T-cell (primary cell): Measurements from ENCODE around the gene WNK1. TPM values are rescaled to one million over a fixed set of nuclear protein-coding genes. Genes with fewer than 3 reads are reported as not detected.
"Not testable (repeated sequence)": the region's sequence is repeated elsewhere in the genome, so short reads cannot be mapped to it uniquely, and the experiment has no call there.

Experiments
- ATAC-seq, 4 experiments: fragments of 200-7000 bp in 3 of 4; fragments of 150-1000 bp in 1 of 4; cut with Tn5 transposase; replicated peaks in 1 of 4; 1 replicate in 3 of 4; 2 replicates in 1 of 4; pipeline ENCODE4 v1.10.0; 2021; ENCODE audit warnings: moderate library complexity in 3 of 4, mild to moderate bottlenecking in 2 of 4, moderate number of reproducible peaks in 1 of 4
- CTCF ChIA-PET, 2 donors: fragments of 300-600 bp; sonication (Branson Sonifier 250); formaldehyde crosslinking; loops; one replicate each; lab custom pipeline; 2022; ENCODE audit warnings: antibody characterized with exemption in 2 of 2; lab: Charles Lee
- POLR2A ChIA-PET, 2 donors: fragments of 300-600 bp; sonication (Branson Sonifier 250); formaldehyde crosslinking; loops; one replicate each; lab custom pipeline; 2022; ENCODE audit warnings: antibody characterized with exemption in 2 of 2; lab: Charles Lee
- DNase-seq, 35 experiments: peaks; one replicate each; pipeline versions ENCODE4 v3.0.0 to v3.0.0-alpha.2; 2013 to 2023
- H3K27ac ChIP-seq: one replicate; pipeline ENCODE4 v1.5.1; 2013; ENCODE audit warnings: low read length
- H3K27me3 ChIP-seq, 2 experiments: replicated peaks in 1 of 2; 1 replicate in 1 of 2; 2 replicates in 1 of 2; pipeline versions ENCODE4 v1.6.1 to v1.7.0; 2013; ENCODE audit warnings: low read length in 1 of 2, mixed read lengths in 1 of 2; ENCODE audit not compliant: control insufficient read depth in 2 of 2, insufficient read depth in 2 of 2; ENCODE audit errors: extremely low read depth in 1 of 2
- H3K36me3 ChIP-seq, 2 donors: 1 replicate in 1 of 2; 2 replicates in 1 of 2; pipeline versions ENCODE4 v1.6.1 to v1.7.0; 2013; ENCODE audit warnings: low read length in 1 of 2; ENCODE audit not compliant: control insufficient read depth in 2 of 2, insufficient read depth in 1 of 2; ENCODE audit errors: extremely low read depth in 1 of 2
- H3K4me1 ChIP-seq, 2 experiments: 1 replicate in 1 of 2; 2 replicates in 1 of 2; pipeline versions ENCODE4 v1.6.1 to v1.7.0; 2013; ENCODE audit warnings: low read length in 2 of 2, mixed read lengths in 1 of 2; ENCODE audit not compliant: insufficient read depth in 2 of 2, control insufficient read depth in 1 of 2; ENCODE audit errors: extremely low read depth in 1 of 2
- H3K4me3 ChIP-seq, 2 donors: 1 replicate in 1 of 2; 2 replicates in 1 of 2; pipeline versions ENCODE4 v1.5.1 to v1.7.0; 2013; ENCODE audit warnings: mild to moderate bottlenecking in 2 of 2, low read length in 1 of 2, moderate library complexity in 1 of 2; ENCODE audit not compliant: control insufficient read depth in 1 of 2; ENCODE audit errors: extremely low read depth in 1 of 2
- H3K9me3 ChIP-seq: 2 replicates; pipeline ENCODE4 v1.7.0; 2013
- H3K27ac Mint-ChIP-seq, 2 donors: one replicate each; pipeline ENCODE4 v1.8.0; 2020 to 2021; ENCODE audit warnings: mild to moderate bottlenecking in 2 of 2, mixed read lengths in 2 of 2
- H3K27me3 Mint-ChIP-seq, 2 donors: one replicate each; pipeline ENCODE4 v1.8.0; 2021 to 2022; ENCODE audit warnings: mixed read lengths in 2 of 2
- H3K36me3 Mint-ChIP-seq: one replicate; pipeline ENCODE4 v1.8.0; 2021; ENCODE audit warnings: mixed read lengths
- H3K4me1 Mint-ChIP-seq, 3 donors: one replicate each; pipeline ENCODE4 v1.8.0; 2020 to 2022; ENCODE audit warnings: mixed read lengths in 3 of 3, mild to moderate bottlenecking in 1 of 3
- H3K4me3 Mint-ChIP-seq, 3 donors: one replicate each; pipeline ENCODE4 v1.8.0; 2020 to 2022; ENCODE audit warnings: mild to moderate bottlenecking in 3 of 3, mixed read lengths in 3 of 3, moderate library complexity in 3 of 3
- H3K9me3 Mint-ChIP-seq, 3 donors: one replicate each; pipeline ENCODE4 v1.8.0; 2020 to 2022; ENCODE audit warnings: mixed read lengths in 3 of 3
- WGBS: methylation state at CpG from one replicate; pipeline ENCODE4 v1.1.5; 2013; ENCODE audit warnings: missing lambda C conversion rate; ENCODE audit not compliant: insufficient coverage; 5-methylcytosine and 5-hydroxymethylcytosine counted together
- total RNA-seq, 35 experiments: library from RNA in 6 of 35; stranded (reverse) in 6 of 35; fragments of 120-200 nt in 1 of 35; gene quantifications; one replicate each; pipeline versions ENCODE4 v1.2.1 to v1.2.4 and lab custom pipeline; 2013 to 2026

WNK1 gene
- total RNA-seq, 5 donors from 2014 or later (not counting 1 experiment from before 2014, with no cell fraction given): 168 to 287 (median 179) TPM

GRCh38 chr12:843609-844008 lies 91.2 kb downstream of the WNK1 start:
- ATAC-seq (no peak), DNase-seq (no peak)
- no peak overlapping the region for H3K4me3 ChIP-seq
- H3K4me1 Mint-ChIP-seq: peaks cover 63 to 68% (median 63%) of the 10 kb centered on the region in 3 donors
- no peaks in the 10 kb centered on the region for H3K9me3 ChIP-seq
- CTCF ChIA-PET: interaction anchor here (0.5 to 1.2 kb wide), 3 partner anchors 10 to 140 kb away, joined by 3 to 7 read pairs (median 4); no protein-coding TSS in a partner anchor
- peaks cover 42% of the 10 kb centered on the region for H3K36me3 Mint-ChIP-seq
- H3K36me3 ChIP-seq: peaks cover 4 to 13% of the 10 kb centered on the region in 2 donors
- no peaks in the 10 kb centered on the region for H3K27me3 Mint-ChIP-seq
- H3K9me3 Mint-ChIP-seq: no peaks in the 10 kb centered on the region
- H3K27me3 ChIP-seq: no peaks in the 10 kb centered on the region
- H3K27ac Mint-ChIP-seq: no peak overlapping the region
- no peak overlapping the region for H3K4me3 Mint-ChIP-seq
- H3K27ac ChIP-seq: no peak overlapping the region
- POLR2A ChIA-PET: no interaction called here
- peaks cover 0 to 4% of the 10 kb centered on the region in 2 experiments for H3K4me1 ChIP-seq

GRCh38 chr12:846421-846820 lies 94.0 kb downstream of the WNK1 start:
- Histone ChIP-seq H3K4me3 (no peak overlapping the region), H3K9me3 (no peaks in the 10 kb centered on the region), H3K27me3 (no peaks in the 10 kb centered on the region), H3K4me1 (peaks cover 2 to 7% of the 10 kb centered on the region in 2 experiments), H3K27ac (no peak overlapping the region), H3K36me3 (peaks cover 4 to 10% of the 10 kb centered on the region in 2 donors)
- Mint-ChIP-seq H3K4me3 (no peak overlapping the region), H3K27me3 (no peaks in the 10 kb centered on the region), H3K9me3 (peaks cover 0 to 7% (median 0%) of the 10 kb centered on the region in 3 donors), H3K36me3 (peaks cover 35% of the 10 kb centered on the region), H3K4me1 (peaks cover 54 to 67% (median 64%) of the 10 kb centered on the region in 3 donors), H3K27ac (peak overlapping the region in 1 of 2 donors; percentile 0)
- 100% methylated on average over 1 of the region's 2 CpGs for WGBS
- CTCF ChIA-PET: interaction anchor here in 1 of 2 donors (0.6 to 1.3 kb wide), 2 partner anchors 12 to 171 kb away, joined by 3 to 4 read pairs; no protein-coding TSS in a partner anchor
- ATAC-seq (no peak), DNase-seq (no peak)
- POLR2A ChIA-PET: no interaction called here

GRCh38 chr12:848173-848865 lies 95.9 kb downstream of the WNK1 start:
- ATAC-seq (no peak), DNase-seq (no peak)
- Mint-ChIP-seq H3K36me3 (peaks cover 30% of the 10 kb centered on the region), H3K27me3 (no peaks in the 10 kb centered on the region), H3K9me3 (peaks cover 0 to 7% (median 0%) of the 10 kb centered on the region in 3 donors), H3K4me3 (no peak overlapping the region), H3K27ac (peak overlapping the region; percentile 30 to 42), H3K4me1 (peaks cover 43 to 67% (median 66%) of the 10 kb centered on the region in 3 donors)
- CTCF ChIA-PET: interaction anchor here (0.7 to 0.8 kb wide), 3 partner anchors 10 to 229 kb away, joined by 3 to 9 read pairs (median 6); no protein-coding TSS in a partner anchor
- POLR2A ChIA-PET: no interaction called here
- no peaks in the 10 kb centered on the region for H3K9me3 ChIP-seq
- no peak overlapping the region for H3K4me3 ChIP-seq
- H3K4me1 ChIP-seq: peaks cover 2 to 7% of the 10 kb centered on the region in 2 experiments
- 31% methylated on average over 2 of the region's 2 CpGs for WGBS
- H3K27me3 ChIP-seq: no peaks in the 10 kb centered on the region
- peaks cover 3 to 4% of the 10 kb centered on the region in 2 donors for H3K36me3 ChIP-seq
- peak overlapping the region; percentile 12 for H3K27ac ChIP-seq

- peaks cover 0 to 7% (median 0%) of the 10 kb centered on the region in 3 donors for H3K9me3 Mint-ChIP-seq
- Histone ChIP-seq H3K27ac (peak overlapping the region; percentile 12), H3K36me3 (peaks cover 3 to 4% of the 10 kb centered on the region in 2 donors), H3K27me3 (no peaks in the 10 kb centered on the region), H3K4me3 (no peak overlapping the region), H3K4me1 (peaks cover 2 to 10% of the 10 kb centered on the region in 2 experiments), H3K9me3 (no peaks in the 10 kb centered on the region)
- DNase-seq (no peak), ATAC-seq (peak in 1 of 4 experiments; percentile 17)
- H3K27ac Mint-ChIP-seq: peak overlapping the region; percentile 42 to 66
- peaks cover 43 to 67% (median 66%) of the 10 kb centered on the region in 3 donors for H3K4me1 Mint-ChIP-seq
- ChIA-PET POLR2A (interaction anchor here in 1 of 2 donors (0.5 kb wide), 1 partner anchor 9 kb away, joined by 7 read pairs; no protein-coding TSS in a partner anchor), CTCF (interaction anchor here in 1 of 2 donors (0.8 kb wide), 1 partner anchor 10 kb away, joined by 3 read pairs; no protein-coding TSS in a partner anchor)
- WGBS: no CpG with 5 or more reads among the region's 2 CpGs
- H3K36me3 Mint-ChIP-seq: peaks cover 30% of the 10 kb centered on the region
- no peaks in the 10 kb centered on the region for H3K27me3 Mint-ChIP-seq
- no peak overlapping the region for H3K4me3 Mint-ChIP-seq
Observed at GRCh38 chr12:848882-849527, 96.6 kb downstream of the WNK1 start.

GRCh38 chr12:849733-850437 lies 97.5 kb downstream of the WNK1 start:
- H3K9me3 ChIP-seq, H3K36me3 ChIP-seq, ATAC-seq, H3K4me3 ChIP-seq, H3K9me3 Mint-ChIP-seq, CTCF ChIA-PET, H3K4me3 Mint-ChIP-seq, H3K27me3 ChIP-seq, H3K27ac Mint-ChIP-seq, H3K27me3 Mint-ChIP-seq, DNase-seq, POLR2A ChIA-PET, H3K27ac ChIP-seq: not testable (repeated sequence)
- Mint-ChIP-seq H3K36me3 (peaks cover 30% of the 10 kb centered on the region), H3K4me1 (peaks cover 43 to 65% (median 60%) of the 10 kb centered on the region in 3 donors)
- peaks cover 2 to 10% of the 10 kb centered on the region in 2 experiments for H3K4me1 ChIP-seq
- no CpG with 5 or more reads among the region's 4 CpGs for WGBS

GRCh38 chr12:851343-851742 lies 99.0 kb downstream of the WNK1 start:
- Mint-ChIP-seq H3K36me3 (peaks cover 23% of the 10 kb centered on the region), H3K4me1 (peaks cover 39 to 57% (median 56%) of the 10 kb centered on the region in 3 donors), H3K27ac (peak overlapping the region; percentile 74 to 83), H3K9me3 (peaks cover 0 to 7% (median 0%) of the 10 kb centered on the region in 3 donors), H3K27me3 (no peaks in the 10 kb centered on the region), H3K4me3 (no peak overlapping the region)
- POLR2A ChIA-PET: no interaction called here
- no peaks in the 10 kb centered on the region for H3K27me3 ChIP-seq
- H3K9me3 ChIP-seq: no peaks in the 10 kb centered on the region
- H3K4me3 ChIP-seq: no peak overlapping the region
- DNase-seq: no peak
- peaks cover 0 to 4% of the 10 kb centered on the region in 2 donors for H3K36me3 ChIP-seq
- peaks cover 2 to 10% of the 10 kb centered on the region in 2 experiments for H3K4me1 ChIP-seq
- 100% methylated on average over 1 of the region's 1 CpG for WGBS
- CTCF ChIA-PET: no interaction called here
- no peak overlapping the region for H3K27ac ChIP-seq
- ATAC-seq: no peak
